ENCODE results near the gene TLR9.

Gene TLR9

GRCh38 chr3:52216585-52217408 lies 8.6 kb downstream of the TLR9 start:
- no peak for DNase-seq (ENCODE audit: low read depth, low spot score)

GRCh38 chr3:52215351-52215750 lies 10.1 kb downstream of the TLR9 start:
- DNase-seq (ENCODE audit: low read depth, low spot score), result no peak

- DNase-seq (ENCODE audit: low read depth, low spot score), result no peak
Measured at GRCh38 chr3:52213901-52214300, 11.5 kb downstream of the TLR9 start.

- no peak for DNase-seq (ENCODE audit: low read depth, low spot score)
Measured at GRCh38 chr3:52213005-52213404, 12.4 kb downstream of the TLR9 start.

- DNase-seq (ENCODE audit: low read depth, low spot score), result no peak
Measured at GRCh38 chr3:52211268-52211891, 14.1 kb downstream of the TLR9 start.

- no peak for DNase-seq (ENCODE audit: low read depth, low spot score)
Measured at GRCh38 chr3:52210550-52211046, 14.8 kb downstream of the TLR9 start.

GRCh38 chr3:52210037-52210436 lies 15.4 kb downstream of the TLR9 start:
- DNase-seq (ENCODE audit: low read depth, low spot score), result no peak

GRCh38 chr3:52208556-52208955 lies 16.9 kb downstream of the TLR9 start:
- DNase-seq (ENCODE audit: low read depth, low spot score), result no peak

- no peak for DNase-seq (ENCODE audit: low read depth, low spot score)
Measured at GRCh38 chr3:52205727-52206372, 19.6 kb downstream of the TLR9 start.

GRCh38 chr3:52204337-52205073 lies 20.9 kb downstream of the TLR9 start:
- DNase-seq (ENCODE audit: low read depth, low spot score), result no peak

- DNase-seq (ENCODE audit: low read depth, low spot score), result no peak
Measured at GRCh38 chr3:52203701-52204100, 21.7 kb downstream of the TLR9 start.

GRCh38 chr3:52202384-52203077 lies 22.9 kb downstream of the TLR9 start:
- DNase-seq (ENCODE audit: low read depth, low spot score), result no peak

GRCh38 chr3:52200981-52201679 lies 24.3 kb downstream of the TLR9 start:
- DNase-seq (ENCODE audit: low read depth, low spot score), result no peak

- DNase-seq (ENCODE audit: low read depth, low spot score), result no peak
Measured at GRCh38 chr3:52198643-52199608, 26.5 kb downstream of the TLR9 start.

- peak; percentile 72 for DNase-seq (ENCODE audit: low read depth, low spot score)
Measured at GRCh38 chr3:52197842-52198625, 27.4 kb downstream of the TLR9 start, which contains the start of gene ALAS1. ALAS1 (plus strand) TSS chr3:52198160; CDS start chr3:52199242, 1,082 bp downstream.

GRCh38 chr3:52197499-52197841 lies 28.0 kb downstream of the TLR9 start:
- no peak for DNase-seq (ENCODE audit: low read depth, low spot score)

GRCh38 chr3:52196977-52197376 lies 28.5 kb downstream of the TLR9 start:
- no peak for DNase-seq (ENCODE audit: low read depth, low spot score)

- DNase-seq (ENCODE audit: low read depth, low spot score), result no peak
Measured at GRCh38 chr3:52195823-52196331, 29.6 kb downstream of the TLR9 start.

- DNase-seq (ENCODE audit: low read depth, low spot score), result no peak
Measured at GRCh38 chr3:52195291-52195597, 30.2 kb downstream of the TLR9 start.
